ENCODE data around the gene NUCB1. TPM values are rescaled to one million over a fixed set of nuclear protein-coding genes. Genes with fewer than 3 reads are reported as not detected.

The NUCB1 gene
- total RNA-seq, 1 experiment from 2014 or later, result 125 TPM

GRCh38 chr19:48872884-48873475 lies 27.1 kb upstream of the NUCB1 start:
- H2AK5ac ChIP-seq (ENCODE audit: insufficient read length, low read length), result peak overlapping the region; percentile 11
- no peaks in the 10 kb centered on the region for H4K20me1 ChIP-seq (ENCODE audit: control insufficient read depth, insufficient read depth, insufficient read length)
- H3K27me3 Mint-ChIP-seq (ENCODE audit: low read depth), result no peaks in the 10 kb centered on the region
- peaks cover 4% of the 10 kb centered on the region; the same call in 1 of the 2 replicates for H3K79me2 ChIP-seq (ENCODE audit: insufficient read depth, low read length)
- H3K23me2 ChIP-seq (ENCODE audit: insufficient read length, low read depth, low read length, poor library complexity, severe bottlenecking), result peaks cover 7% of the 10 kb centered on the region
- peak overlapping the region; percentile 83 for H2BK120ac ChIP-seq (ENCODE audit: low read depth, low read length, poor library complexity, severe bottlenecking)
- H3K4ac ChIP-seq (ENCODE audit: low read depth, low read length), result peak overlapping the region; percentile 88
- H3K4me1 Mint-ChIP-seq, result peaks cover 30 to 33% of the 10 kb centered on the region in 2 experiments
- H2BK20ac ChIP-seq (ENCODE audit: low read depth, low read length, poor library complexity, severe bottlenecking), result peak overlapping the region; percentile 76
- H3K27me3 ChIP-seq (ENCODE audit: insufficient read depth, low read length), result no peaks in the 10 kb centered on the region
- no peak overlapping the region for H2BK15ac ChIP-seq (ENCODE audit: low read depth, low read length)
- H4K8ac ChIP-seq (replicated peaks; ENCODE audit: insufficient read length, low read depth, low read length), result no peak overlapping the region
- H3K79me1 ChIP-seq (ENCODE audit: insufficient read depth, low read depth, low read length, poor library complexity, severe bottlenecking), result peaks cover 11% of the 10 kb centered on the region
- peak overlapping the region; percentile 93 for H4K91ac ChIP-seq (ENCODE audit: insufficient read length, low read depth, low read length)
- H3K18ac ChIP-seq (ENCODE audit: insufficient read length, low read depth, low read length), result peak overlapping the region; percentile 99
- H3K56ac ChIP-seq (ENCODE audit: insufficient read length, low read depth, low read length), result no peak overlapping the region
- H2BK12ac ChIP-seq (ENCODE audit: insufficient read length, low read depth, low read length), result peak overlapping the region; percentile 31
- no peaks in the 10 kb centered on the region for H3K9me3 ChIP-seq (ENCODE audit: control insufficient read depth, low read depth, low read length)
- peak overlapping the region; percentile 100 for H3K27ac Mint-ChIP-seq
- no peak overlapping the region for H3K23ac ChIP-seq (ENCODE audit: insufficient read length, low read depth, low read length)
- no CpG with 5 or more reads among the region's 14 CpGs for WGBS (ENCODE audit: extremely low coverage, insufficient read length, low lambda C conversion rate)
- peak overlapping the region; percentile 64 for H4K5ac ChIP-seq (ENCODE audit: insufficient read length, low read depth, low read length)
- H3K9ac ChIP-seq (ENCODE audit: extremely low read depth, insufficient read length, low read length), result peak overlapping the region; percentile 89
- DNase-seq, result peak; percentile 85
- peak overlapping the region; percentile 77 for H3K4me2 ChIP-seq (ENCODE audit: insufficient read depth, insufficient read length, low read length)
- peak overlapping the region; percentile 98 to 99 for H3K4me3 Mint-ChIP-seq
- H3K9me3 Mint-ChIP-seq, result no peaks in the 10 kb centered on the region
- H3K36me3 Mint-ChIP-seq (ENCODE audit: insufficient read depth in 1 of 3, low read depth in 3 of 3), result peaks cover 29 to 50% (median 40%) of the 10 kb centered on the region in 3 experiments
- H3K27ac ChIP-seq (ENCODE audit: insufficient read length, low read depth, low read length), result peak overlapping the region; percentile 47
- H2BK5ac ChIP-seq (ENCODE audit: insufficient read length, low read length), result no peak overlapping the region
- H3K4me1 ChIP-seq (ENCODE audit: insufficient read depth, low read length), result peaks cover 6% of the 10 kb centered on the region
- H3K14ac ChIP-seq (ENCODE audit: insufficient read depth, low read length), result peak overlapping the region; percentile 99
- no peak for TF ChIP-seq CTCF (conservative IDR thresholded peaks at IDR 0.05)
- peak overlapping the region; percentile 73 for H3T11ph ChIP-seq (ENCODE audit: low read length)
- H2AFZ ChIP-seq (ENCODE audit: low read length), result no peak overlapping the region

Data from H9 (cell line).